Loucy (cell line): Measurements from ENCODE around the gene ELSPBP1.

ENCODE experiments used
- EZH2phosphoT487 ChIP-seq: fragments of 200-600 bp; IDR thresholded peaks from 2 replicates; pipeline ENCODE4 v1.6.1; 2018; ENCODE audit warnings: antibody characterized with exemption, mild to moderate bottlenecking, moderate library complexity, borderline replicate concordance
- TF ChIP-seq, protein P1 (sequence below): fragments of 200-600 bp; sonication (generic); conservative IDR thresholded peaks from 2 replicates; pipeline ENCODE4 v1.5.1; 2014; ENCODE audit warnings: mild to moderate bottlenecking, antibody characterized with exemption, low read length

DNA sequence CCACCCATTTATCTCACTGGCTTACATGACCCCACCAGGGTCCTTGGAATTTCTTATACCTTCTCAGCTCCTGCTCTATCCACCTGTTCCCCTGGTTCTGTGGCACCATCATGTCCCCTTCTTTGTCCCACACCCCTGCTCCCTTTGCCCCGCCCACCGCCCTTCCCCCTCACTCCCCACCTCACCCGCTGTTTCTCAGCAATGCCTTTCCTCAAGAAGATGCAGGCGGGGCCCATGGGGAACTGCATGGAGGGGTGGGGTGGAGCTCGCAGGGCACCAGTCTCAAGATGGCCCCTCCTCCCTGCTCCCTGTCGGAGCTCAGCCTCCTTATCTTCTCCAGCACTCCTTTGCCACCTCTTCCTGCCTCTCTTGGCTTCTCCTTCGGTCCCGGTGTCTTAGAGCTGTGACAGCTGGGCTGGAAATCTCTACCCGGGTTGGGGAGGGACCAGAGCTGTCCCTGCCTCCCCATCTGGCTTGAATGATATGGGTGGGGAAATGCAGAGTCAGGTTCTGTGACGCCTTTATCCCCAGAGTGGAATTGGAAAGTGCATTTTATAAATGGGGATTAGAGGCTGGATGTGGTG is 49.3 kb downstream of the ELSPBP1 start, which contains the start of gene CABP5:
- TF ChIP-seq, protein P1, sequence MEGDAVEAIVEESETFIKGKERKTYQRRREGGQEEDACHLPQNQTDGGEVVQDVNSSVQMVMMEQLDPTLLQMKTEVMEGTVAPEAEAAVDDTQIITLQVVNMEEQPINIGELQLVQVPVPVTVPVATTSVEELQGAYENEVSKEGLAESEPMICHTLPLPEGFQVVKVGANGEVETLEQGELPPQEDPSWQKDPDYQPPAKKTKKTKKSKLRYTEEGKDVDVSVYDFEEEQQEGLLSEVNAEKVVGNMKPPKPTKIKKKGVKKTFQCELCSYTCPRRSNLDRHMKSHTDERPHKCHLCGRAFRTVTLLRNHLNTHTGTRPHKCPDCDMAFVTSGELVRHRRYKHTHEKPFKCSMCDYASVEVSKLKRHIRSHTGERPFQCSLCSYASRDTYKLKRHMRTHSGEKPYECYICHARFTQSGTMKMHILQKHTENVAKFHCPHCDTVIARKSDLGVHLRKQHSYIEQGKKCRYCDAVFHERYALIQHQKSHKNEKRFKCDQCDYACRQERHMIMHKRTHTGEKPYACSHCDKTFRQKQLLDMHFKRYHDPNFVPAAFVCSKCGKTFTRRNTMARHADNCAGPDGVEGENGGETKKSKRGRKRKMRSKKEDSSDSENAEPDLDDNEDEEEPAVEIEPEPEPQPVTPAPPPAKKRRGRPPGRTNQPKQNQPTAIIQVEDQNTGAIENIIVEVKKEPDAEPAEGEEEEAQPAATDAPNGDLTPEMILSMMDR, result no peak
- no peak for TF ChIP-seq EZH2phosphoT487
